ENCODE results near the gene LLCFC1.
A peak's percentile ranks its signal among the peaks of the same experiment; 100 is the strongest.

Gene LLCFC1

GRCh38 chr7:142910481-142910880, 28.8 kb upstream of the LLCFC1 start:
- DNase-seq: peak; percentile 30 to 38

DNA sequence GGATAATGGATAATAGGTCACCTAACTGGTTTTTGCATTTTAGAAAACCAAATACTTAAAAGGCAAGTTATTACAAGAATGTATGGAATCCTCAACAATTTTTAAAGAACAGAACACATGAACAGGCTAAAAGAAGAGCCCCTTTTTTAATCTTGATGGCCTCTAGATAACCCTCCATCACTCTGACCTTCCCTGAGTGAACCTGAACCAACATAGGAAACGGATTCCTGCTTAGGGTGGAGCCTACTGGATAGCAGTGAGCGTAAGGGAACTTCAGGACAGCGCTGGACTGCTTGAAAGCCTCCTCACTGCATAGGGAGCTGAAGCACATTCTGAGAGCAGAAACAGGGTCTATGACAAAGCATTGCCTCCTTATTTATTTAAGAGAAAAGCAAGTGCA, 26.2 kb upstream of the LLCFC1 start:
- DNase-seq: no peak

DNA sequence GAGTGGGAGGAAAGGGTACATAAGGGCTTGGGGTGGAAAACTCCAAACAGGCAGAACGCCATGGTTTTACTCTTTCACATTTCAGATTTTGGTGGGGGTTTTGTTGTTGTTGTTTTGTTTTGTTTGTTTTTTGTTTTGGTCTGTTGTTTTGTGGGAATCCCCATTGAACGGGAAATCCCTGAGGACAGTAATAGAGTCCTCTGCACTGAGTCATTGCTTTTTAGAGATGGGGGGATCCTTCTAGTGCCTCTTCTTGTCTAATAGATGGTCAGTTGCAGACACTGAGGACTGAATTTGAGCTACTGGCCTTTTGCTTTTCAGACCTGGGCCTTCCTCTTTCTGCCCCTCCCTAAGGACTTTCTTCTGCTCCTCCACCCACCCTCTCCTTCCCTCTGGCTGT, 25.7 kb upstream of the LLCFC1 start:
- DNase-seq: peak; percentile 22 to 53

DNA sequence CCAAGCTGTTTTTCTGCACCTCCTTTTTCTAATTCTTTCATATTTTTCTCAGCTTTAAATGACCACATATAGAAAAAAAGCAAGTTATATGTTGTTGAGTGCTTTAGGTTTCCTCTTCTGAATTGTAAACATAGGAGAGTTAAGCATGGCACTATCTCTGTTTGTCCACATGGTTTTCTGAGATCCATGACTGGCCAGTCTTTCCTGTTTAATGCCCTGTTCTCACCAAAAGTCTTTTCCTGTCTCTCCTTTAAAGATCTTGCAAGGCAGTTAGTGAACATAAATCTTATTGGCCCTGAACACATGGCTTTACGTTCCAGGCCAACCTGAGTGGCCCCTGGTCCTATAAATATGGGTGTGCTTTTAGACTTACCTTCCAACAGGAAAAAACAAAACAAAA, 25.2 kb upstream of the LLCFC1 start:
- no peak for DNase-seq

DNA sequence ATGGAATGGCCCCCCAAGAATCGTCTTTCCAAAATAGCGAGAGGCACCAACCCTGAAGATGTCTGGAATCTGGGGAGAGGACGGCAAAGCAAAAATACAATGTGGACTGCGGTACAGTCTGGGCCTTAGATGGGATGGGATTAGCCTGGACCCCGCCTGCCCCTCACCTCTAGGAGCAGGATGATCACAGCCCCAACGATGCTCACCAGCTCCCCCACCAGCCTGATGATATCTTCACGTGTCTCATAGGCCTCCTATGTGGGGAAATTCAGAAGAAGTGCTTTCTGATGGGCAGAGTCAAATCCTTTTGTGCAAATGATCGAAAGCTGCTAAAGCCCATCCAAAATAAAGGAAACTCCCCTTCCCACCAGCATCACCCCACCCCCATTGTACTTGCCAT, 24.0 kb upstream of the LLCFC1 start:
- DNase-seq: no peak

GRCh38 chr7:142916508-142916907, 22.8 kb upstream of the LLCFC1 start:
- no peak for DNase-seq

DNA sequence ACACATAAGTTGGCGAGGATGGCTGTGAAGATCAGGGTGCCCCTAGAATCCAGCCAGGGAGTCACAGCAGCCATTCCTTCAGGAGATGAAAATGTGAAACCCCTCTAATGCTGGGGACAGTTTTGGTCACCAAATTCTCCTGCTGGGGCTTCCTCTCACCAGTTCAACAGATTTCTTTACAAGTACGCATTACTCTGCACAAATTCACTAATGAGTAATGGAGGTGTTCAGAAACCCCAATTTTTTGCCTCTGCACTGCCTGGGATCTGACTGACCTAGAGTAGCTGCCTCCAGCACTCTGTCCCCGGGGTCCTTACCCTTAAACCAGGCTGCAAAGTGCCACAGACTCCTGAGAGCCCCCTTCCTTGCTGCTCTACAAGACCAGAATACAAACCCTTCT, 21.8 kb upstream of the LLCFC1 start:
- DNase-seq: no peak

DNA sequence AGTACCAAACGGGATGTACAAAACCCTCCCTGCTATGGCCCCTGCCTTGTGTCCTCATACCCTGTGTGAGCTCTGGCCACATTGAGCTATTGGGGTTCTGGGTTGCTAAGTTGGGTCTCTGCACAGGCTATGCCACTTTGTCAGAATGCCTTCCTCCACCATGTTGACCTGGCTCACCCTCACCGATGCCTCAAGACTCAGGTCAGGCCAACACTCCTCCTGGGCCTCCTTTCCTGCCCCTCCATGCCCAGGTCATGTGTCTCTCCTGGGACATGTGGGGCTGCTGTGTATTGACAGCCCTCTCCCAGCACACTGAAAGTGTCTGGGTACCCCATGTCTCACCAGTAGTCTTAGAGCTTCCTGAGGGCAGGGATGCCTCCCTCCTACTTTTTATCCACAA, 20.4 kb upstream of the LLCFC1 start:
- DNase-seq: no peak

DNA sequence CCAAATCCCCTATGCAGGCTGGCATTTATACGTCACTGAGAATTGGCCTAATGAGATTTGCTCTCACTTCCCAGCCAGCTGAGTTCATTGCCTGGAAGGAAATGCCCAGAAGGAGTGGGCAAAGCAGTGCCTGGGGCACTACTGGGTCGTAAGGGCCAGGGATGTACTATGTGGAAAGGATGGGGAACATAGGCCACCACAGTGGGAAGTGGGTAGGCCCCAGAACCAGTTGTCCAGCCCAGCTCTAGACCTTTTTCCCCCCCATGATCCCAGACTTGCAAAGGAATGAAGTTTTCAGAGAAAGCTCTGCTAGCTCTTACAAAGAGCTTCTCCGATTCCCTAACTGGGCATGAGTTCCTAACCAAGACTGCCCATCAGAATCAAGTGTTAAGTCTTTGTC, 19.6 kb upstream of the LLCFC1 start:
- no peak for DNase-seq

GRCh38 chr7:142923391-142923790, 15.9 kb upstream of the LLCFC1 start:
- DNase-seq: no peak

DNA sequence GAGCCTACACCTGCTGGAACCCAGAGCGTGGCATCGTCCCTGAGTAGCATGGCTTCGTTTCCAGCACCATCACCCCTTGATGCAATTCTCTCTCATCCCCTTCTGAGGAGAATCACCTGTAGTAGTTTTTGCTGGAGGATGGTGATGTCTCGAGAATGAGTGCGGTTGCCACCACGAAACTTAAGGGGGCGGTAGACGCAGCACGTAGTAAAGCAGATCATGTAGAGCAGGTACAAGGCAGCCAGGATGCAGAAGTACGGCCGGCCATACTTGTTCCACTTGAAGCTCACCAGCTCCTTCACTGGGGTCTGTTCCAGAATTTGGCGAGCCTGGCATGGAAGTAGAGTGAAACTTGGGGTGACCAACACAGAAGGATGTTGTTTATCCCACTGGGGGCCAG, 13.9 kb upstream of the LLCFC1 start:
- DNase-seq: no peak

DNA sequence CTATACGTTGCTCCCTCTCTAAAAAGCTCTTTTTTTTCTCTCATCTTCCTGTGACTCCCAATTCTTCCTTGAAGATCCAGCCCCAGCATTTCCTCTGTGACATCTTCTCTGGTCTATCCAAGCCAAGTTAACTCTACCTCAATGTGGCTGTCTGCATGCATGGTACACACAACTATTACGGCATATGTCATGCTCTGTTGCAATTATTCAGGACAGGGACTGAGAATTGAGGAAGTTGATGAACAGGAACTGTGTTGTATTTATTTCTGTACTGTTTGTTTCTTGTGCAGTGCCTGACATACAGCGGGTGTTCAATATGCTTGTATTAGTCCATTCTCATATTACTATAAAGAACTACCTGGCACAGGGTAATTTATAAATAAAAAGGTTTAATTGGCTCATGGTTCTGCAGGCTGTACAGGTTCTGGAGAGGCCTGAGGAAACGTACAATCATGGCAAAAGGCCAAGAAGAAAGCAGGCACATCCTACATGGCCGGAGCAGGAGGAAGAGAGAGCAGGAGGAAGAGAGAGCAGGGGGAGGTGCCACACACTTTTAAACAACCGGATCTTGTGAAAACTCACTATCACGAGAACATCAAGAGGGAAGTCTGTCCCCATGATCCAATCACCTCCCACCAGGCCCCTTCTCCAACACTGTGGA, 12.1 kb upstream of the LLCFC1 start:
- peak; percentile 82 to 89 for DNase-seq

DNA sequence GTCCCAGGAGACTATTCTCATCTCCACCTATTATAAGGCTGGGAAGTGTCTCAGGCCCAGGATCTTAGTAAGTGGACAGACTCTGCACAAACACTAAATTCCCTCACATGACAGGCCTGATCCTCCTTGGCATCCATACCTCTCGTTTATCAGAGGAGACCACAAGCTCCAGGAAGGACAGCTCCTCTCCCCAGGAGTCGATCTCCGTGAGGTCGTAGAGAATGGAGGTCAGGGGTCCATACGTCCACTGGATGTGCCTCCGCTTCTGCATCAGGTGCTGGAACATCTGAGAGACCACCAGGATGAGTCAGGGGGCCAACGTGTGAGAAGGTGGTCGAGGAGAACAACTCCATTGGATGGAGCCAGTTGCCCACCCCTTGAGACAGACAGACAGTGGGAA, 11.3 kb upstream of the LLCFC1 start:
- DNase-seq: no peak

GRCh38 chr7:142930126-142930730, 9.1 kb upstream of the LLCFC1 start:
- no peak for DNase-seq

DNA sequence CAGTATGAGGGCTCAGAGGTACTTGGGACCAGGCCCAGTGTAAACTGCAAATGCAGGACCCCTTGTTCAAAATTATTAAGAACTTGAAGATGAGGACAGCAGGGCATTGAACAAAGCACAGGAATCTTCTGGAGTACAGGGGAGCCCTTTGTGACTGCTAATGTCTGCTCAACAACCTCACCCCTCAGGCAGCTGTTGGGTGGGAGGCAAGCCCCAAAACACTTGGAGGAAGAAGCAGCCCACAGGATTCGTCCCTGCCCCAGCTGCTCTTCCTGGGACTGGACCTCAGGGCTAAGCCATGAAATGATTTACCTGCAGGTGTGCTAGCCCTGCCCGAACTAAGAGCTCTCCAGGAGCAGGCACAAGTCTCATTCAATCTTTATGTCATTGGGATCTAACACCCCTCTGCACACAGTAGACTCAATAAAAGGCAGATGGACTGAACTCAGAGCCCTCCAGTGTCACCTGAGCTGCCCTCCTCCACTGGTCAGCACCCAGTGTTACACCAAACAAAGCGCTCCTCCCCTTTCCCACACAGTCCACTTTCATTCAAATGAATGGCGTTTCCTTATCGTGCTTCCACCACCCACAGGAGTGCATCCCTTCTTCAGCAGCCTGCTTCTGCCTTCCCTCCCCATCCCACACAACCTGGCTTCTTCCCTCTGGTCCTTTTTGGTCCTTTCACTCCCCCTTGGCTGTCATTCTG, 6.7 kb upstream of the LLCFC1 start:
- no peak for DNase-seq

GRCh38 chr7:142933092-142933475, 6.2 kb upstream of the LLCFC1 start:
- no peak for DNase-seq

- no peak for DNase-seq
Observed at GRCh38 chr7:142933624-142934023, 5.7 kb upstream of the LLCFC1 start, which contains the start of gene TRPV5. TRPV5 (minus strand) TSS chr7:142933746; CDS start chr7:142933459, 287 bp downstream.

GRCh38 chr7:142934056-142934455, 5.2 kb upstream of the LLCFC1 start:
- DNase-seq: no peak

DNA sequence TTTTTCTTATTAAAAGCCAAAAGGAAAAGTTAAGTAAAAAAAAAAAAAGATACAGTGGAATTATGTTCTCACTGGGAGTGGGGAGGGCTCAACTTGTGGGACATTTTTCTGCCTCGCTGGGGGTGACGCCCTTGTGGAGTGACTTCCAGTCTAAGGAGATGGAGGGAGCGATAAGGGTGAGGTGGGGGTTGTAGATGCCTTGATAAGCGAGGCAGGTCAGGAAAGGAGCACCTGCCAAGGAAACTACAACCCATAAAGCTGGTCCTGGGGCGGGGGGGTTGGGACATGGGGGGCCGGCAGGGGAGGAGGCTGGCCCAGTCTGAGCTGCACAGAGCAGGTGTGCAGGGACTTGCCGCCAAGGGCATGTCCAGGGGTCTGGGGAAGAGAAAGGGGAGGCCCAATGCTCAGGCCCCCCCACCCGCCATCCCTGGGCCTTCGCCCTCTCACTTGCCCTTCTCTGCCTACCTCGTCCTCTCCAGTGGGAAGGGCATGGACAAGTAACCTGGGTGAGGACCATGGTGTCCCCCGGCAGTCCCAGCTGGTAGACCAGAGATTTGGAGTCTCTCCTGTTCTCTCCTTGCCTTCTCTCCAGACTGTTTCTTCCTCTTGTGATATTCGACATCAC, 3.2 kb upstream of the LLCFC1 start:
- DNase-seq: no peak

GRCh38 chr7:142938611-142939010, 673 bp upstream of the LLCFC1 start:
- DNase-seq: no peak

GRCh38 chr7:142940966-142941535, 1.8 kb downstream of the LLCFC1 start:
- DNase-seq: no peak

- no peak for DNase-seq
Observed at GRCh38 chr7:142941541-142941940, 2.3 kb downstream of the LLCFC1 start.

DNA sequence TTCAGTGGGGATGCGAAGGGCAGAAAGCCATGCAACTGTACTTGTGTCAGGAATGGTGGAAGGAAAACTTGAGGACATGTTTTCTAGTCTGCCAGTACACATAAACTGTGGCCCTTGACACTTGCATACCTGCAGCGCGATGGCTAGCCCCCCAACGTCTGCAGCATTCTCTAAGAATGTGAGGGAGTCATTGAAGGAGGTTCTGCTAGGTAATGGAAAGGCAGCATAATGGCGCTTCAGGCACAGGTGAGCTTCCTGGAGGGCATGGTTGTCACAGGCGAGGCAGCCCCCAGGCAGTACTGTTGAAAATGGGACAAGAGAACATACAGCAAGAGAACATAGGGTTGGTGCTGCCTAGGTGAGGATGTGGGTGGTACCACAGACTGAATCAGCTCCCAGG, 3.5 kb downstream of the LLCFC1 start:
- DNase-seq: no peak

Data from inflammatory macrophage treated with lipopolysaccharide for 1 hour (primary cell).